HCT116 (cell line): ENCODE data around the gene DIP2C. TPM values are rescaled to one million over a fixed set of nuclear protein-coding genes. Genes with fewer than 3 reads are reported as not detected.

Experiments used
- ATAC-seq: fragments of 200-7000 bp; cut with Tn5 transposase; 2 replicates; pipeline ENCODE4 v1.9.1; 2020; ENCODE audit warnings: mild to moderate bottlenecking, moderate library complexity
- BruUV-seq: library from RNA; stranded (reverse); fragments of 400-500 nt; replicated peaks from 2 replicates; lab custom pipeline; 2021; lab: Mats Ljungman, UMichigan
- CTCF ChIA-PET: fragments of 300-600 bp; sonication (Branson Sonifier 250); formaldehyde crosslinking; loops from one replicate; lab custom pipeline; 2021; ENCODE audit warnings: antibody characterized with exemption; lab: Charles Lee
- POLR2A ChIA-PET: fragments of 300-600, 350-600 bp; sonication (Branson Sonifier 250); formaldehyde crosslinking; loops from one replicate; lab custom pipeline; 2021; ENCODE audit warnings: antibody characterized with exemption; lab: Charles Lee
- RAD21 ChIA-PET, 2 experiments: fragments of 300-600 bp; sonication (Branson Sonifier 250); formaldehyde crosslinking; loops; one replicate each; lab custom pipeline; 2023; ENCODE audit warnings: low total read pairs in 2 of 2; ENCODE audit not compliant: uncharacterized antibody in 2 of 2, unreplicated experiment in 2 of 2, low non-redundant PET in 1 of 2; lab: Charles Lee
- DNase-seq: peaks from one replicate; pipeline ENCODE4 v3.0.0-alpha.2; 2010; ENCODE audit warnings: low read depth, low spot score
- H2AFZ ChIP-seq: fragments of 200-600 bp; shearing (Covaris generic), sonication (generic); 2 replicates; pipeline ENCODE4 v1.6.1; 2017; ENCODE audit warnings: low read depth, mixed run types, mixed read lengths, antibody characterized with exemption, low read length; ENCODE audit not compliant: poor library complexity, severe bottlenecking
- H3K27ac ChIP-seq: 2 replicates; pipeline ENCODE4 v1.5.1; 2012; ENCODE audit warnings: low read depth, low read length
- H3K27me3 ChIP-seq: fragments of 200-600 bp; sonication (generic); 2 replicates; pipeline ENCODE4 v1.6.1; 2016; ENCODE audit warnings: mixed run types, low read length, mixed read lengths; ENCODE audit not compliant: insufficient read depth
- H3K36me3 ChIP-seq, 2 experiments: fragments of 200-500 bp in 1 of 2; fragments of 200-600 bp in 1 of 2; sonication (Bioruptor generic) in 1 of 2; sonication (generic) in 1 of 2; 2 replicates each; pipeline versions ENCODE4 v1.5.1 to v1.6.1; 2014 to 2016; ENCODE audit warnings: low read length in 2 of 2, inconsistent platforms in 1 of 2, mixed read lengths in 1 of 2, mixed run types in 1 of 2; ENCODE audit not compliant: insufficient read depth in 2 of 2, control insufficient read depth in 1 of 2
- H3K4me1 ChIP-seq, 2 experiments: fragments of 200-600 bp in 1 of 2; sonication (generic) in 1 of 2; 2 replicates each; pipeline versions ENCODE4 v1.5.1 to v1.6.1; 2012 to 2017; ENCODE audit warnings: low read length in 2 of 2, inconsistent platforms in 1 of 2, mild to moderate bottlenecking in 1 of 2, mixed read lengths in 1 of 2, mixed run types in 1 of 2, moderate library complexity in 1 of 2; ENCODE audit not compliant: insufficient read depth in 2 of 2, control insufficient read depth in 1 of 2
- H3K4me2 ChIP-seq: fragments of 200-600 bp; sonication (generic); 2 replicates; pipeline ENCODE4 v1.6.1; 2017; ENCODE audit warnings: mixed run types, low read length, mixed read lengths
- H3K4me3 ChIP-seq, 2 experiments: fragments of 200-600 bp in 1 of 2; sonication (generic) in 1 of 2; replicated peaks in 1 of 2; 2 replicates each; pipeline ENCODE4 v1.5.1; 2011 to 2016; ENCODE audit warnings: low read length in 2 of 2, control low read depth in 1 of 2, low read depth in 1 of 2, mild to moderate bottlenecking in 1 of 2, mixed read lengths in 1 of 2, mixed run types in 1 of 2
- H3K79me2 ChIP-seq: fragments of 200-600 bp; sonication (generic); 2 replicates; pipeline ENCODE4 v1.6.1; 2017; ENCODE audit warnings: mild to moderate bottlenecking, mixed run types, low read length, moderate library complexity, mixed read lengths; ENCODE audit not compliant: insufficient read depth
- H3K9ac ChIP-seq: fragments of 200-600 bp; sonication (generic); 2 replicates; pipeline ENCODE4 v1.6.1; 2016; ENCODE audit warnings: low read length, mixed read lengths
- H3K9me2 ChIP-seq: fragments of 200-600 bp; sonication (generic), shearing (Covaris generic); 2 replicates; pipeline ENCODE4 v1.6.1; 2017; ENCODE audit warnings: mixed run types, mild to moderate bottlenecking, moderate library complexity; ENCODE audit not compliant: insufficient read depth
- H3K9me3 ChIP-seq, 2 experiments: fragments of 200-500 bp in 1 of 2; fragments of 200-600 bp in 1 of 2; sonication (Bioruptor generic) in 1 of 2; sonication (generic) in 1 of 2; 2 replicates each; pipeline ENCODE4 v1.6.1; 2014 to 2017; ENCODE audit warnings: low read length in 2 of 2, mixed read lengths in 2 of 2, inconsistent platforms in 1 of 2, low read depth in 1 of 2, mild to moderate bottlenecking in 1 of 2, mixed run types in 1 of 2, moderate library complexity in 1 of 2; ENCODE audit not compliant: control insufficient read depth in 1 of 2, insufficient read depth in 1 of 2
- H4K20me1 ChIP-seq: fragments of 200-600 bp; sonication (generic), shearing (Covaris generic); 2 replicates; pipeline ENCODE4 v1.6.1; 2017; ENCODE audit warnings: mixed run types, mild to moderate bottlenecking, moderate library complexity; ENCODE audit not compliant: insufficient read depth
- CBX3 ChIP-seq: IDR thresholded peaks from 2 replicates; pipeline ENCODE4 v1.6.1; 2012; ENCODE audit warnings: low read depth
- CEBPB ChIP-seq: IDR thresholded peaks from 2 replicates; pipeline ENCODE4 v1.6.1; 2012; ENCODE audit warnings: low read depth
- EGR1 ChIP-seq: IDR thresholded peaks from 2 replicates; pipeline ENCODE4 v1.6.1; 2012; ENCODE audit warnings: low read depth
- ELF1 ChIP-seq: IDR thresholded peaks from 2 replicates; pipeline ENCODE4 v1.6.1; 2012; ENCODE audit warnings: low read depth, borderline replicate concordance
- EZH2 ChIP-seq: fragments of 200-600 bp; sonication (generic); IDR thresholded peaks from 2 replicates; pipeline ENCODE4 v1.6.1; 2017; ENCODE audit warnings: antibody characterized with exemption, mixed run types
- FOSL1 ChIP-seq: IDR thresholded peaks from 2 replicates; pipeline ENCODE4 v1.6.1; 2012; ENCODE audit warnings: low read depth
- JUND ChIP-seq: IDR thresholded peaks from 2 replicates; pipeline ENCODE4 v1.6.1; 2012
- POLR2AphosphoS5 ChIP-seq: IDR thresholded peaks from 2 replicates; pipeline ENCODE4 v1.6.1; 2011; ENCODE audit warnings: mild to moderate bottlenecking, low read depth, low read length, moderate library complexity
- RAD21 ChIP-seq: IDR thresholded peaks from 2 replicates; pipeline ENCODE4 v1.6.1; 2012; ENCODE audit warnings: low read depth, mild to moderate bottlenecking
- SIN3A ChIP-seq: IDR thresholded peaks from 2 replicates; pipeline ENCODE4 v1.6.1; 2012; ENCODE audit warnings: low read depth
- SP1 ChIP-seq: IDR thresholded peaks from 2 replicates; pipeline ENCODE4 v1.6.1; 2012; ENCODE audit warnings: low read depth
- SRF ChIP-seq: IDR thresholded peaks from 2 replicates; pipeline ENCODE4 v1.6.1; 2012; ENCODE audit warnings: low read depth
- TCF7L2 ChIP-seq: IDR thresholded peaks from 2 replicates; pipeline ENCODE4 v1.7.0; 2011; ENCODE audit warnings: borderline replicate concordance, inconsistent platforms; ENCODE audit not compliant: insufficient read depth, insufficient read length; ENCODE audit errors: extremely low read depth
- YY1 ChIP-seq: IDR thresholded peaks from 2 replicates; pipeline ENCODE4 v1.6.1; 2011; ENCODE audit warnings: low read length, low read depth, moderate library complexity, mild to moderate bottlenecking; ENCODE audit not compliant: insufficient replicate concordance; ENCODE audit errors: extremely low read depth
- ZNF274 ChIP-seq: fragments of 200-500 bp; sonication (Bioruptor generic); IDR thresholded peaks from 2 replicates; pipeline ENCODE4 v1.6.1; 2014; ENCODE audit warnings: mild to moderate bottlenecking, low read depth, low read length, inconsistent platforms
- intact Hi-C: fragments of 100-400 bp; cut with micrococcal nuclease; formaldehyde crosslinking; loops from 2 replicates; pipeline ENCODE4 v1.10.0; 2022
- total RNA-seq: library from RNA; stranded (reverse); gene quantifications from one replicate; pipeline ENCODE4 v1.2.1, GENCODE V29; 2021; ENCODE audit not compliant: unreplicated experiment
- TF ChIP-seq, protein P1 (sequence below): IDR thresholded peaks from 2 replicates; pipeline ENCODE4 v1.6.1; 2011; ENCODE audit warnings: mild to moderate bottlenecking, low read length, moderate library complexity; ENCODE audit not compliant: insufficient replicate concordance; ENCODE audit errors: extremely low read depth
- TF ChIP-seq, protein P2 (sequence below), 3 experiments: fragments of 200-600 bp in 1 of 3; sonication (generic) in 1 of 3; IDR thresholded peaks in 2 of 3; conservative IDR thresholded peaks in 1 of 3; 2 replicates each; pipeline ENCODE4 v1.5.1; 2012 to 2017; ENCODE audit warnings: low read depth in 2 of 3, low read length in 2 of 3, antibody characterized with exemption in 1 of 3, borderline replicate concordance in 1 of 3, control low read depth in 1 of 3, mild to moderate bottlenecking in 1 of 3, mixed read lengths in 1 of 3, mixed run types in 1 of 3, moderate library complexity in 1 of 3; ENCODE audit not compliant: insufficient read depth in 1 of 3
- TF ChIP-seq, protein P3 (sequence below): IDR thresholded peaks from 2 replicates; pipeline ENCODE4 v1.6.1; 2012
- TF ChIP-seq, protein P4 (sequence below): IDR thresholded peaks from 2 replicates; pipeline ENCODE4 v1.6.1; 2012; ENCODE audit warnings: low read depth
- TF ChIP-seq, protein P5 (sequence below): IDR thresholded peaks from 2 replicates; pipeline ENCODE4 v1.6.1; 2012

The DIP2C gene
- total RNA-seq, 1 experiment from 2014 or later, result 15.4 TPM

DNA sequence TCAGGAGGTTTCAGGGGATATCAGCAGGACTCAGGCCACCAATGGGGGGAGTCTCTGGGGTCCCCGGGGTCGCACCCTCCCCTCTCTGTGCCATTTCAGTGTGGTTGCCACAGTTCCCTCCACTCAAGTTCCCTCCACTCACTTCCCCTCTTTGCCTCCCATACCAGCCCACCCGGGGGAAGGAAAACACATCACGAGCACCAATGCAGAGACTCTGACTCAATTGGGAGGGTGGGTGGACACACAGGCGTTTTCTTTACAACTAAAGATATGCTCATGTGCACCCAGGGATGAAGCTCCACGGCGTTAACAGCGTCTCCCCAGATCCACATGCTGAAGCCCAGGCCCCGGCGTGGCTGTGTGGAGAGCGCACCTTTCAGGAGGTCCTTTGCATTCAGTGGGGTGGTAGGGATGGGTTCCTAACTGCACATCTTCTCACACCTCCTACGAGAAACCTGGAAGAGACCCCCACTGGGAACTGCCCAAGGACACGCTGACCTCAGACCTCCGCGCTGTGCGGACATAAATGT is 300.1 kb downstream of the DIP2C start:
- no peaks in the 10 kb centered on the region for H3K79me2 ChIP-seq
- H2AFZ ChIP-seq, result no peak overlapping the region
- intact Hi-C loops, result no loop called here
- no peaks in the 10 kb centered on the region for H3K9me2 ChIP-seq
- no peak overlapping the region for H3K9ac ChIP-seq
- H3K36me3 ChIP-seq, result peaks cover 2 to 8% of the 10 kb centered on the region in 2 experiments; a peak in 2 of 4 replicates
- no peak overlapping the region for H3K4me3 ChIP-seq
- TF ChIP-seq, protein P1, sequence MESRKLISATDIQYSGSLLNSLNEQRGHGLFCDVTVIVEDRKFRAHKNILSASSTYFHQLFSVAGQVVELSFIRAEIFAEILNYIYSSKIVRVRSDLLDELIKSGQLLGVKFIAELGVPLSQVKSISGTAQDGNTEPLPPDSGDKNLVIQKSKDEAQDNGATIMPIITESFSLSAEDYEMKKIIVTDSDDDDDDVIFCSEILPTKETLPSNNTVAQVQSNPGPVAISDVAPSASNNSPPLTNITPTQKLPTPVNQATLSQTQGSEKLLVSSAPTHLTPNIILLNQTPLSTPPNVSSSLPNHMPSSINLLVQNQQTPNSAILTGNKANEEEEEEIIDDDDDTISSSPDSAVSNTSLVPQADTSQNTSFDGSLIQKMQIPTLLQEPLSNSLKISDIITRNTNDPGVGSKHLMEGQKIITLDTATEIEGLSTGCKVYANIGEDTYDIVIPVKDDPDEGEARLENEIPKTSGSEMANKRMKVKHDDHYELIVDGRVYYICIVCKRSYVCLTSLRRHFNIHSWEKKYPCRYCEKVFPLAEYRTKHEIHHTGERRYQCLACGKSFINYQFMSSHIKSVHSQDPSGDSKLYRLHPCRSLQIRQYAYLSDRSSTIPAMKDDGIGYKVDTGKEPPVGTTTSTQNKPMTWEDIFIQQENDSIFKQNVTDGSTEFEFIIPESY, result no peak
- no peak for TF ChIP-seq SIN3A
- TF ChIP-seq, protein P2, sequence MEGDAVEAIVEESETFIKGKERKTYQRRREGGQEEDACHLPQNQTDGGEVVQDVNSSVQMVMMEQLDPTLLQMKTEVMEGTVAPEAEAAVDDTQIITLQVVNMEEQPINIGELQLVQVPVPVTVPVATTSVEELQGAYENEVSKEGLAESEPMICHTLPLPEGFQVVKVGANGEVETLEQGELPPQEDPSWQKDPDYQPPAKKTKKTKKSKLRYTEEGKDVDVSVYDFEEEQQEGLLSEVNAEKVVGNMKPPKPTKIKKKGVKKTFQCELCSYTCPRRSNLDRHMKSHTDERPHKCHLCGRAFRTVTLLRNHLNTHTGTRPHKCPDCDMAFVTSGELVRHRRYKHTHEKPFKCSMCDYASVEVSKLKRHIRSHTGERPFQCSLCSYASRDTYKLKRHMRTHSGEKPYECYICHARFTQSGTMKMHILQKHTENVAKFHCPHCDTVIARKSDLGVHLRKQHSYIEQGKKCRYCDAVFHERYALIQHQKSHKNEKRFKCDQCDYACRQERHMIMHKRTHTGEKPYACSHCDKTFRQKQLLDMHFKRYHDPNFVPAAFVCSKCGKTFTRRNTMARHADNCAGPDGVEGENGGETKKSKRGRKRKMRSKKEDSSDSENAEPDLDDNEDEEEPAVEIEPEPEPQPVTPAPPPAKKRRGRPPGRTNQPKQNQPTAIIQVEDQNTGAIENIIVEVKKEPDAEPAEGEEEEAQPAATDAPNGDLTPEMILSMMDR (IDR thresholded peaks at IDR 0.05 in 2 of 3, conservative IDR thresholded peaks at IDR 0.05 in 1 of 3; ENCODE audit: borderline replicate concordance in 1 of 3, insufficient read depth in 1 of 3, low read depth in 2 of 3, low read length in 2 of 3), result no peak
- TF ChIP-seq ELF1, result no peak
- no peak for TF ChIP-seq EGR1
- no peak for TF ChIP-seq ZNF274
- no peak for TF ChIP-seq EZH2
- no peak for TF ChIP-seq TCF7L2
- TF ChIP-seq, protein P3, sequence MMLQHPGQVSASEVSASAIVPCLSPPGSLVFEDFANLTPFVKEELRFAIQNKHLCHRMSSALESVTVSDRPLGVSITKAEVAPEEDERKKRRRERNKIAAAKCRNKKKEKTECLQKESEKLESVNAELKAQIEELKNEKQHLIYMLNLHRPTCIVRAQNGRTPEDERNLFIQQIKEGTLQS, result no peak
- no peak for TF ChIP-seq CEBPB
- no peak for TF ChIP-seq SRF
- TF ChIP-seq FOSL1, result no peak
- TF ChIP-seq, protein P4, sequence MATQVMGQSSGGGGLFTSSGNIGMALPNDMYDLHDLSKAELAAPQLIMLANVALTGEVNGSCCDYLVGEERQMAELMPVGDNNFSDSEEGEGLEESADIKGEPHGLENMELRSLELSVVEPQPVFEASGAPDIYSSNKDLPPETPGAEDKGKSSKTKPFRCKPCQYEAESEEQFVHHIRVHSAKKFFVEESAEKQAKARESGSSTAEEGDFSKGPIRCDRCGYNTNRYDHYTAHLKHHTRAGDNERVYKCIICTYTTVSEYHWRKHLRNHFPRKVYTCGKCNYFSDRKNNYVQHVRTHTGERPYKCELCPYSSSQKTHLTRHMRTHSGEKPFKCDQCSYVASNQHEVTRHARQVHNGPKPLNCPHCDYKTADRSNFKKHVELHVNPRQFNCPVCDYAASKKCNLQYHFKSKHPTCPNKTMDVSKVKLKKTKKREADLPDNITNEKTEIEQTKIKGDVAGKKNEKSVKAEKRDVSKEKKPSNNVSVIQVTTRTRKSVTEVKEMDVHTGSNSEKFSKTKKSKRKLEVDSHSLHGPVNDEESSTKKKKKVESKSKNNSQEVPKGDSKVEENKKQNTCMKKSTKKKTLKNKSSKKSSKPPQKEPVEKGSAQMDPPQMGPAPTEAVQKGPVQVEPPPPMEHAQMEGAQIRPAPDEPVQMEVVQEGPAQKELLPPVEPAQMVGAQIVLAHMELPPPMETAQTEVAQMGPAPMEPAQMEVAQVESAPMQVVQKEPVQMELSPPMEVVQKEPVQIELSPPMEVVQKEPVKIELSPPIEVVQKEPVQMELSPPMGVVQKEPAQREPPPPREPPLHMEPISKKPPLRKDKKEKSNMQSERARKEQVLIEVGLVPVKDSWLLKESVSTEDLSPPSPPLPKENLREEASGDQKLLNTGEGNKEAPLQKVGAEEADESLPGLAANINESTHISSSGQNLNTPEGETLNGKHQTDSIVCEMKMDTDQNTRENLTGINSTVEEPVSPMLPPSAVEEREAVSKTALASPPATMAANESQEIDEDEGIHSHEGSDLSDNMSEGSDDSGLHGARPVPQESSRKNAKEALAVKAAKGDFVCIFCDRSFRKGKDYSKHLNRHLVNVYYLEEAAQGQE, result no peak
- TF ChIP-seq JUND, result no peak
- no peak for TF ChIP-seq CBX3
- no peak for TF ChIP-seq POLR2AphosphoS5
- TF ChIP-seq YY1, result no peak
- no peak for TF ChIP-seq SP1
- no peak for TF ChIP-seq RAD21
- TF ChIP-seq, protein P5, sequence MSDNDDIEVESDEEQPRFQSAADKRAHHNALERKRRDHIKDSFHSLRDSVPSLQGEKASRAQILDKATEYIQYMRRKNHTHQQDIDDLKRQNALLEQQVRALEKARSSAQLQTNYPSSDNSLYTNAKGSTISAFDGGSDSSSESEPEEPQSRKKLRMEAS, result no peak
- DNase-seq, result no peak
- no TSS peak for BruUV-seq
- ATAC-seq, result no peak
- POLR2A ChIA-PET, result no interaction called here
- H3K27me3 ChIP-seq, result no peaks in the 10 kb centered on the region
- no peak overlapping the region for H3K4me2 ChIP-seq
- no peak overlapping the region for H3K27ac ChIP-seq
- no peaks in the 10 kb centered on the region for H3K9me3 ChIP-seq
- CTCF ChIA-PET, result no interaction called here
- H4K20me1 ChIP-seq, result no peaks in the 10 kb centered on the region
- no peaks in the 10 kb centered on the region for H3K4me1 ChIP-seq
- RAD21 ChIA-PET, result no interaction called here
